ENCODE results near the gene ATP6V1D. TPM values are rescaled to one million over a fixed set of nuclear protein-coding genes. Genes with fewer than 3 reads are reported as not detected.

ATP6V1D gene
- total and polyA plus RNA-seq, 9 of the 15 experiments (the other 6 are each of a cell fraction or from before 2014, with no cell fraction given) = 35.5 to 91.0 (median 50.0) TPM

DNA sequence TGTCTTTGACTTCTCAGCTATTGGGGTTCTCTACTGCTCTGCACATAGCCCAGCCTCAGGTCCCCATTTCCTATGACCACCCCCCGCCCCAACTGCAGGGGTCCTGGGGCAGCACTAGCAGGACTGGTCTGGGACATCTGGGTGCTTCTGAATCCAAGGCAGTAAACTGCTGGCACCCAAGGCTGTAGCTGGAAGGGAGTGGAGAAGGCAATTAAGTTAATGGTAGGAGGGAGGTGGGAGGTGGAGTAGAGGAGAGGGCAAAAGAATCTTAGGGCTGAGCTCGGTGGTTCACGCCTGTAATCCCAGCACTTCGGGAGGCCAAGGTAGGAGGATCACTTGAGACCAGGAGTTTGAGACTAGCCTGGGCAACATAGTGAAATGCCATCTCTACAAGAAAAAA is 40.8 kb upstream of the ATP6V1D start:
- Histone ChIP-seq H4K20me1 (replicated peaks; ENCODE audit: control insufficient read depth, insufficient read depth, low read length) (no peaks in the 10 kb centered on the region), H3K4me1 (replicated peaks in 1 of 2; ENCODE audit: control insufficient read depth in 2 of 2, insufficient read depth in 2 of 2, low read length in 2 of 2) (no peaks in the 10 kb centered on the region), H3K4me3 (no peak overlapping the region), H3K79me2 (ENCODE audit: control insufficient read depth, insufficient read depth, low read length) (no peaks in the 10 kb centered on the region), H3K4me2 (ENCODE audit: insufficient read depth, low read length) (no peak overlapping the region), H3K36me3 (ENCODE audit: control insufficient read depth, insufficient read depth, low read length) (no peaks in the 10 kb centered on the region), H3K9me1 (ENCODE audit: control insufficient read depth, insufficient read depth, low read length) (no peaks in the 10 kb centered on the region), H3K27ac (ENCODE audit: extremely low read depth, low read depth, low read length) (no peak overlapping the region), H3K9me3 (replicated peaks; ENCODE audit: control insufficient read depth, insufficient read depth, low read depth, low read length) (no peaks in the 10 kb centered on the region), H3K9ac (ENCODE audit: insufficient read depth in 1 of 2, low read depth in 2 of 2, low read length in 2 of 2) (no peak overlapping the region), H3K27me3 (ENCODE audit: control insufficient read depth in 2 of 2, insufficient read depth in 2 of 2, low read length in 2 of 2) (no peaks in the 10 kb centered on the region), H2AFZ (ENCODE audit: low read depth, low read length) (no peak overlapping the region; the same call in 1 of the 2 replicates)
- POLR2A ChIA-PET = interaction anchor here (0.9 to 1.2 kb wide), 2 partner anchors 41 to 43 kb away, joined by 3 read pairs; partner anchors contain the start of genes ATP6V1D and EIF2S1
- ATAC-seq = no peak
- WGBS (ENCODE audit: insufficient coverage, low coverage, missing lambda C conversion rate) = 31% methylated on average over 4 of the region's 4 CpGs
- no peak for FAIRE-seq
- in situ Hi-C loops (cut with MboI) (no loop called here), intact Hi-C loops (cut with micrococcal nuclease) (no loop called here)
- TF ChIP-seq DNMT1 (IDR thresholded peaks at IDR 0.05) = no peak
- no peak for TF ChIP-seq ZNF347 (CRISPR knock-in tag; IDR thresholded peaks at IDR 0.05; ENCODE audit: low read depth)
- no peak for TF ChIP-seq KAT8 (IDR thresholded peaks at IDR 0.05; ENCODE audit: low read depth)
- no peak for TF ChIP-seq GTF2A2 (tag; IDR thresholded peaks at IDR 0.05)
- no peak for TF ChIP-seq ZNF717 (CRISPR knock-in tag; IDR thresholded peaks at IDR 0.05)
- no peak for TF ChIP-seq NCOR1 (IDR thresholded peaks at IDR 0.05)
- no peak for TF ChIP-seq ZNF586 (CRISPR knock-in tag; conservative IDR thresholded peaks at IDR 0.05)
- TF ChIP-seq TAL1 (IDR thresholded peaks at IDR 0.05) = no peak
- CTCF ChIA-PET (ENCODE audit: low intra/inter-chr PET ratio) = no interaction called here
- no TSS peak for BruUV-seq (replicated peaks)
- no peak for DNase-seq (ENCODE audit: extremely low read depth in 1 of 4, low spot score in 3 of 4)

DNA sequence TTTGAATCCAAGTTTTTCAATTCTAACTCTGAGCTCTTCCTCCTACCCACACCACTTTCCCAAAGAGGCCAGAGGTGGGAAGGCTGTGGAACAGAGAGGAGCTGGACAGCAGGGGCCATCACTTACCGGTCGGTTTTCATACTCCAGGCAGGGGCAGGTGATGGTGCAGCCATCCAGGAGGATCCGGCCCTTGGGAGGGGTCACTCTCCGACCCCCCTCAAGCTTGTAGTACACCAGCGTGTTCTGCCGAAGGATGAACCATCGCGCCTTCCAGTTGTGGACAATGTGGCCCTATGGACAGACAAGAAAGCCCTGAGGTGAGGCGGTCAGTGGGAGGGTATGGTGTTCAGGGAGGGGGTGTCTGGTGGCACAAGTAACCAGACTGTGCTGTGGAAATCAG is 37.9 kb upstream of the ATP6V1D start:
- H3K9ac ChIP-seq (ENCODE audit: insufficient read depth in 1 of 2, low read depth in 2 of 2, low read length in 2 of 2) = no peak overlapping the region
- H4K20me1 ChIP-seq (replicated peaks; ENCODE audit: control insufficient read depth, insufficient read depth, low read length) = no peaks in the 10 kb centered on the region
- no peaks in the 10 kb centered on the region for H3K9me1 ChIP-seq (ENCODE audit: control insufficient read depth, insufficient read depth, low read length)
- no peak for TF ChIP-seq NFYB (IDR thresholded peaks at IDR 0.05; ENCODE audit: extremely low read depth, insufficient read length)
- no peak for TF ChIP-seq PHF21A (IDR thresholded peaks at IDR 0.05; ENCODE audit: borderline replicate concordance, low read depth)
- TF ChIP-seq MCM7 (IDR thresholded peaks at IDR 0.05) = no peak
- no peak for TF ChIP-seq ZFP1 (CRISPR knock-in tag; IDR thresholded peaks at IDR 0.05)
- TF ChIP-seq HIVEP1 (CRISPR knock-in tag; IDR thresholded peaks at IDR 0.05) = no peak
- TF ChIP-seq ZNF511 (CRISPR knock-in tag; IDR thresholded peaks at IDR 0.05) = no peak
- in situ Hi-C loops (cut with MboI) = no loop called here
- intact Hi-C loops (cut with micrococcal nuclease) = no loop called here
- POLR2A ChIA-PET = no interaction called here
- FAIRE-seq (no peak), ATAC-seq (no peak), DNase-seq (ENCODE audit: extremely low read depth in 1 of 4, low spot score in 3 of 4) (no peak)
- no peaks in the 10 kb centered on the region for H3K27me3 ChIP-seq (ENCODE audit: control insufficient read depth in 2 of 2, insufficient read depth in 2 of 2, low read length in 2 of 2)
- peaks cover 0 to 8% of the 10 kb centered on the region in 2 experiments; a peak in 2 of 5 replicates for H3K4me1 ChIP-seq (replicated peaks in 1 of 2; ENCODE audit: control insufficient read depth in 2 of 2, insufficient read depth in 2 of 2, low read length in 2 of 2)
- H3K4me3 ChIP-seq = no peak overlapping the region
- no peaks in the 10 kb centered on the region for H3K79me2 ChIP-seq (ENCODE audit: control insufficient read depth, insufficient read depth, low read length)
- H3K4me2 ChIP-seq (ENCODE audit: insufficient read depth, low read length) = no peak overlapping the region
- BruUV-seq (replicated peaks) = no TSS peak
- WGBS (ENCODE audit: insufficient coverage, low coverage, missing lambda C conversion rate) = 46% methylated on average over 2 of the region's 9 CpGs
- H3K27ac ChIP-seq (ENCODE audit: extremely low read depth, low read depth, low read length) = no peak overlapping the region
- no peak overlapping the region for H2AFZ ChIP-seq (ENCODE audit: low read depth, low read length)
- no peaks in the 10 kb centered on the region for H3K36me3 ChIP-seq (ENCODE audit: control insufficient read depth, insufficient read depth, low read length)
- CTCF ChIA-PET (ENCODE audit: low intra/inter-chr PET ratio) = no interaction called here
- no peaks in the 10 kb centered on the region for H3K9me3 ChIP-seq (replicated peaks; ENCODE audit: control insufficient read depth, insufficient read depth, low read depth, low read length)

Data from K562 (cell line).